B cell (primary cell): ENCODE measurements around the gene SUB1.

Experiments
- CTCF ChIP-seq: fragments of 200-600 bp; IDR thresholded peaks from one replicate; pipeline ENCODE4 v1.8.0; 2022; ENCODE audit warnings: antibody characterized with exemption, mild to moderate bottlenecking
- EZH2 ChIP-seq: IDR thresholded peaks from 2 replicates; pipeline ENCODE4 v1.6.1; 2012; ENCODE audit warnings: borderline replicate concordance, low read depth, mild to moderate bottlenecking, moderate library complexity, low read length; ENCODE audit not compliant: insufficient read depth, poor library complexity, severe bottlenecking

- no peak for TF ChIP-seq EZH2
- no peak for TF ChIP-seq CTCF
Measured at GRCh38 chr5:32627219-32627870, 42.0 kb downstream of the SUB1 start.
